Measurements from ENCODE around the gene TMEM150A. TPM values are rescaled to one million over a fixed set of nuclear protein-coding genes. Genes with fewer than 3 reads are reported as not detected.
A peak's percentile ranks its signal among the peaks of the same experiment; 100 is the strongest.

The TMEM150A gene
- total and polyA plus RNA-seq, 2 donors (not counting 3 experiments of a cell fraction or from before 2014, with no cell fraction given): 17.7 to 35.7 TPM

DNA sequence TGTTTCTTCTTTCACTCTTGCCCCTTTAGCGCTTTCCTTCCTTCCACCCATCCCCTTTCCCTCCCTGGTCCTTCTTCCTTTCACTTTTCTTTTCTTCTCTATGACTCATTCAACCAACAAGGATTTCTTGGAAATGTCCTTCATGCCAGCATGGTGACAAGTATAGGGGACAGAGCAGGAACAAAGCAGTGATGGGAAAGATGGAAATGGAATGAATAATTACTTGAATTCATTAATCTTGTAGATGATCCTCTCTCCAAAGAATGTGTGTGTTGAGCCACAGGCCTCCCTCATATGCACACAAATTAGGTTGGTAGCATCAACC is 16.8 kb downstream of the TMEM150A start:
- intact Hi-C loops (cut with micrococcal nuclease) (loop anchor here (1.0 to 2.0 kb wide), 4 partner anchors 10 to 31 kb away; partner anchors contain the start of genes GGCX, RNF181, TMEM150A and USP39), dilution Hi-C loops (cut with MboI; ENCODE audit: extremely low pct_ligation_motif_present, low sequenced_read_pairs) (no loop called here)
- ChIA-PET POLR2A (interaction anchor here (0.6 to 1.3 kb wide), 6 partner anchors 9 to 77 kb away, joined by 3 to 8 read pairs (median 6); partner anchors contain the start of genes C2orf68, MAT2A, RNF181 and USP39), CTCF (interaction anchor here (0.9 kb wide), 2 partner anchors 9 kb away, joined by 4 to 5 read pairs; partner anchors contain the start of genes RNF181 and VAMP8)
- no TSS peak for BruUV-seq (replicated peaks)
- Histone ChIP-seq H3K27ac (ENCODE audit: insufficient read depth, low read depth, low read length) (peak overlapping the region; percentile 66), H3K9me3 (replicated peaks; ENCODE audit: control insufficient read depth, insufficient read depth, low read length) (no peaks in the 10 kb centered on the region), H3K4me1 (ENCODE audit: control insufficient read depth, extremely low read depth, insufficient read depth, low read length) (peaks cover 63% of the 10 kb centered on the region), H4K20me1 (replicated peaks; ENCODE audit: control insufficient read depth, extremely low read depth, insufficient read depth, low read length) (no peaks in the 10 kb centered on the region), H3K4me3 (replicated peaks in 1 of 3; ENCODE audit: insufficient read depth in 1 of 3, low read depth in 1 of 3, low read length in 3 of 3) (peak overlapping the region in 2 of 3 experiments; percentile 1 to 58), H3K79me2 (ENCODE audit: control insufficient read depth, insufficient read depth, low read length) (peaks cover 20% of the 10 kb centered on the region), H3K9me1 (replicated peaks; ENCODE audit: control insufficient read depth, extremely low read depth, insufficient read depth, low read length) (no peaks in the 10 kb centered on the region), H3K4me2 (ENCODE audit: insufficient read depth, low read length) (peak overlapping the region; percentile 40), H3K9ac (replicated peaks; ENCODE audit: extremely low read depth, insufficient read depth, low read length) (peak overlapping the region; percentile 78), H3K36me3 (ENCODE audit: control insufficient read depth in 2 of 2, extremely low read depth in 1 of 2, insufficient read depth in 2 of 2, low read length in 2 of 2) (no peaks in the 10 kb centered on the region), H3K27me3 (ENCODE audit: control insufficient read depth in 2 of 2, insufficient read depth in 2 of 2, low read length in 2 of 2) (no peaks in the 10 kb centered on the region), H2AFZ (ENCODE audit: low read depth, low read length) (no peak overlapping the region)
- peak; percentile 52 for TF ChIP-seq JUN (IDR thresholded peaks at IDR 0.05; ENCODE audit: borderline replicate concordance, insufficient read depth, insufficient read length, low read depth)
- TF ChIP-seq POLR2AphosphoS5 (IDR thresholded peaks at IDR 0.05; ENCODE audit: insufficient read depth, low read depth, low read length): peak; percentile 1
- TF ChIP-seq FOS (IDR thresholded peaks at IDR 0.05; ENCODE audit: borderline replicate concordance, insufficient read depth, low read length): peak; percentile 55
- no peak for TF ChIP-seq MAX (IDR thresholded peaks at IDR 0.05; ENCODE audit: insufficient read depth, insufficient read length)
- DNase-seq (ENCODE audit: low read depth, low spot score) (peak; percentile 51), FAIRE-seq (no peak)

All from endothelial cell of umbilical vein (primary cell).